Breast epithelium (tissue), 4 donors: ENCODE data around the gene STMND1. TPM values are rescaled to one million over a fixed set of nuclear protein-coding genes. Genes with fewer than 3 reads are reported as not detected.

Source experiments
- DNase-seq, 2 donors: peaks; one replicate each; pipeline ENCODE4 v3.0.0-alpha.2; 2019; ENCODE audit warnings: low spot score in 2 of 2
- H3K27ac ChIP-seq, 2 donors: fragments of 200-600 bp; sonication (generic) in 1 of 2; one replicate each; pipeline ENCODE4 v1.5.1; 2016 to 2019; ENCODE audit warnings: mild to moderate bottlenecking in 1 of 2
- H3K27me3 ChIP-seq, 2 donors: fragments of 200-600 bp; sonication (generic) in 1 of 2; one replicate each; pipeline versions ENCODE4 v1.5.1 to v1.6.0; 2017 to 2019; ENCODE audit warnings: control low read depth in 1 of 2, mild to moderate bottlenecking in 1 of 2
- H3K36me3 ChIP-seq: fragments of 200-600 bp; one replicate; pipeline ENCODE4 v1.5.1; 2019
- H3K4me1 ChIP-seq, 2 donors: fragments of 200-600 bp; sonication (generic); one replicate each; pipeline ENCODE4 v1.5.1; 2016 to 2019; ENCODE audit warnings: control low read depth in 1 of 2
- H3K4me3 ChIP-seq, 3 donors: fragments of 200-600 bp; sonication (generic); 1 replicate in 2 of 3; 2 replicates in 1 of 3; pipeline ENCODE4 v1.5.1; 2016 to 2019; ENCODE audit warnings: mild to moderate bottlenecking in 3 of 3, moderate library complexity in 2 of 3
- H3K9me3 ChIP-seq, 2 donors: fragments of 200-600 bp; sonication (generic) in 1 of 2; one replicate each; pipeline ENCODE4 v1.5.1; 2016 to 2019; ENCODE audit warnings: control low read depth in 1 of 2
- CTCF ChIP-seq, 3 donors: fragments of 450-650 bp; IDR thresholded peaks; one replicate each; pipeline ENCODE4 v1.5.1; 2016 to 2017; ENCODE audit warnings: antibody characterized with exemption in 3 of 3, mild to moderate bottlenecking in 3 of 3, moderate library complexity in 3 of 3
- POLR2A ChIP-seq: fragments of 450-650 bp; IDR thresholded peaks from one replicate; pipeline ENCODE4 v1.6.1; 2016; ENCODE audit warnings: antibody characterized with exemption, mild to moderate bottlenecking, moderate library complexity
- POLR2AphosphoS5 ChIP-seq, 3 donors: sonication (generic); formaldehyde crosslinking; IDR thresholded peaks; one replicate each; pipeline ENCODE4 v1.6.1; 2017; ENCODE audit warnings: antibody characterized with exemption in 3 of 3
- intact Hi-C: fragments of 100-400 bp; cut with DNase I; formaldehyde crosslinking; loops from one replicate; pipeline ENCODE4 v1.15.1; 2023; ENCODE audit warnings: low total_unique reads
- total RNA-seq, 3 donors: library from RNA; depleted of rRNA; stranded (reverse); fragments of >200 nt; gene quantifications; one replicate each; pipeline ENCODE4 v1.1.0, GENCODE V29; 2016

Gene STMND1
- total RNA-seq, 3 donors from 2014 or later, result 0.98 to 2.5 TPM; not detected in 1

GRCh38 chr6:17081273-17081672, 20.6 kb upstream of the STMND1 start:
- H3K9me3 ChIP-seq, result no peaks in the 10 kb centered on the region
- H3K27ac ChIP-seq, result no peak overlapping the region
- no peak for DNase-seq
- H3K4me3 ChIP-seq, result no peak overlapping the region
- H3K27me3 ChIP-seq, result no peaks in the 10 kb centered on the region
- no peaks in the 10 kb centered on the region for H3K4me1 ChIP-seq
- intact Hi-C loops, result no loop called here
- no peaks in the 10 kb centered on the region for H3K36me3 ChIP-seq
- TF ChIP-seq CTCF (IDR thresholded peaks at IDR 0.05) (no peak), POLR2A (no peak), POLR2AphosphoS5 (IDR thresholded peaks at IDR 0.05) (no peak)

DNA sequence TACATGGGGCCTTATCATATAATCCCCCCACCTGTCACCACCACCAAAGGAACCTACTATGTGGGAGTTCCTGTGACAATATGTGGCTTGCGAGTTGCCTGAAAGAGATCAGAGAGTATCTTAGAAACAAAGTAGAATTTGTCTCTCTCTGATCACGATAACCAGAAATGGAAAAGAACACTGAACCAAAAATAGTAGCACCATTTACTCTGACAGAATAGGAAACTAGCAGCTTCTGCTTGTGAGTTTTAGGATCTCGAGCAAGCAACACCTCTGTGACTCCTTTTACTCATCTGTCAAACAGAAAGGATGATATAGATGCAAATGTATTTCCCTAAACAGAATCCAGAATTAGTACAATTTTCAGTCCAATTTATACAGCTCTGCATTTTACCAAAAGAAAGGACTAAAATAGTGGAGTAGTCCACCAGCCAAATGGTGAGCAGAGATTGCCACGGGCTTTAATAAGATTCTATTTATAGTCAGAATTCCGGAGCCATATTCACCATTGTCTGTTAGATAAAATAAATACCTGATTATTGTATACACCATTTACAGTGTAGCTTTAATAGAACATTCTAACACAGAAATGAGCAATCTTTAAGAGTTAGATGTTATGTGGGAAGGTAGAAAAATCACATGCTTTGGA, 19.9 kb upstream of the STMND1 start:
- DNase-seq, result no peak
- Histone ChIP-seq H3K36me3 (no peaks in the 10 kb centered on the region), H3K9me3 (no peaks in the 10 kb centered on the region), H3K27ac (no peak overlapping the region), H3K27me3 (no peaks in the 10 kb centered on the region), H3K4me1 (no peaks in the 10 kb centered on the region), H3K4me3 (no peak overlapping the region)
- intact Hi-C loops, result no loop called here
- TF ChIP-seq POLR2AphosphoS5 (IDR thresholded peaks at IDR 0.05) (no peak), CTCF (IDR thresholded peaks at IDR 0.05) (no peak), POLR2A (no peak)

DNA sequence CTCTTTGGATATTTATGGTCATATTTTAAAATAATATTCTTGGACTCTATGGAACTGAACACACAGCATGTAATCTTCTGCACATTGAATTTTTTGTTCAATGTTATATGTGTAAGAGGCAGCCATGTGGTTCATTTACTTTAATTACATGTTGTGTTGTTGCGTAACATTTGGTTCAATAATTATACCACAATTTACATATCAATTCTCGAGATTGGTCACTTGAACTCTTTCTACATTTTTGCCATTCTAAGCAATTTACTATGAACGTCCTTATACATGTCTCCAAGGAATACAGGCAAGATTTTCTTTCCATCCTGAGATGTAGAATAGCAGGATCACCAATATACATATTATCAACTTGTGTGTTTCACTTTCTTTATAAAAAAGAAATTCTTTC, 18.5 kb upstream of the STMND1 start:
- Histone ChIP-seq H3K27me3 (no peaks in the 10 kb centered on the region), H3K4me3 (no peak overlapping the region), H3K36me3 (no peaks in the 10 kb centered on the region), H3K4me1 (no peaks in the 10 kb centered on the region), H3K27ac (no peak overlapping the region), H3K9me3 (no peaks in the 10 kb centered on the region)
- DNase-seq, result no peak
- TF ChIP-seq POLR2A, result no peak
- no peak for TF ChIP-seq CTCF (IDR thresholded peaks at IDR 0.05)
- TF ChIP-seq POLR2AphosphoS5 (IDR thresholded peaks at IDR 0.05), result no peak
- intact Hi-C loops, result no loop called here

- Histone ChIP-seq H3K36me3 (no peaks in the 10 kb centered on the region), H3K4me3 (no peak overlapping the region), H3K27ac (no peak overlapping the region), H3K9me3 (no peaks in the 10 kb centered on the region), H3K27me3 (no peaks in the 10 kb centered on the region), H3K4me1 (no peaks in the 10 kb centered on the region)
- intact Hi-C loops, result no loop called here
- DNase-seq, result peak; percentile 53 to 55
- TF ChIP-seq CTCF (IDR thresholded peaks at IDR 0.05) (peak; percentile 71 to 81 (median 75)), POLR2A (no peak), POLR2AphosphoS5 (IDR thresholded peaks at IDR 0.05) (no peak)
Measured at GRCh38 chr6:17086469-17086868, 15.4 kb upstream of the STMND1 start.

- Histone ChIP-seq H3K27ac (no peak overlapping the region), H3K36me3 (no peaks in the 10 kb centered on the region), H3K4me3 (no peak overlapping the region), H3K9me3 (no peaks in the 10 kb centered on the region), H3K4me1 (no peaks in the 10 kb centered on the region), H3K27me3 (no peaks in the 10 kb centered on the region)
- DNase-seq, result no peak
- TF ChIP-seq POLR2AphosphoS5 (IDR thresholded peaks at IDR 0.05) (no peak), CTCF (IDR thresholded peaks at IDR 0.05) (no peak), POLR2A (no peak)
- intact Hi-C loops, result no loop called here
Measured at GRCh38 chr6:17088091-17088611, 13.7 kb upstream of the STMND1 start.
